GM19372 (cell line): Measurements from ENCODE around the gene NEUROG2.
A peak's percentile ranks its signal among the peaks of the same experiment; 100 is the strongest.

ENCODE experiments used
- ATAC-seq: cut with Tn5 transposase; IDR thresholded peaks from one replicate; pipeline ENCODE4 v1.9.1; 2021; ENCODE audit warnings: mild to moderate bottlenecking, low read depth, moderate library complexity; ENCODE audit not compliant: unreplicated experiment

NEUROG2 gene

GRCh38 chr4:112521123-112522023 is 5.4 kb upstream of the NEUROG2 start:
- no peak for ATAC-seq

- no peak for ATAC-seq
Observed at GRCh38 chr4:112520598-112521122, 4.7 kb upstream of the NEUROG2 start.

- ATAC-seq = no peak
Observed at GRCh38 chr4:112519689-112520597, 4.0 kb upstream of the NEUROG2 start.

- no peak for ATAC-seq
Observed at GRCh38 chr4:112518675-112519074, 2.7 kb upstream of the NEUROG2 start.

- ATAC-seq = no peak
Observed at GRCh38 chr4:112517911-112518310, 1.9 kb upstream of the NEUROG2 start.

- ATAC-seq = no peak
Observed at GRCh38 chr4:112517067-112517634, 1.2 kb upstream of the NEUROG2 start.

GRCh38 chr4:112516471-112517066 is 589 bp upstream of the NEUROG2 start:
- ATAC-seq = peak; percentile 27

- ATAC-seq = peak; percentile 33
Observed at GRCh38 chr4:112515198-112516065, 548 bp downstream of the NEUROG2 start.

- peak; percentile 1 for ATAC-seq
Observed at GRCh38 chr4:112514647-112515197, 1.3 kb downstream of the NEUROG2 start.

- no peak for ATAC-seq
Observed at GRCh38 chr4:112513971-112514646, 1.9 kb downstream of the NEUROG2 start.

- no peak for ATAC-seq
Observed at GRCh38 chr4:112511803-112512118, 4.2 kb downstream of the NEUROG2 start.

GRCh38 chr4:112511093-112511802 is 4.7 kb downstream of the NEUROG2 start:
- no peak for ATAC-seq

- no peak for ATAC-seq
Observed at GRCh38 chr4:112510291-112511092, 5.5 kb downstream of the NEUROG2 start.

- no peak for ATAC-seq
Observed at GRCh38 chr4:112509243-112510141, 6.5 kb downstream of the NEUROG2 start.

GRCh38 chr4:112508356-112508755 is 7.6 kb downstream of the NEUROG2 start:
- no peak for ATAC-seq

GRCh38 chr4:112504807-112505206 is 11.2 kb downstream of the NEUROG2 start:
- no peak for ATAC-seq
